Left ventricle myocardium inferior (tissue), 1 donor: ENCODE data around the gene FAM20B. TPM values are rescaled to one million over a fixed set of nuclear protein-coding genes. Genes with fewer than 3 reads are reported as not detected.

Experiments used
- DNase-seq: peaks from one replicate; pipeline ENCODE4 v3.0.0-alpha.2; 2020
- H3K27ac ChIP-seq: fragments of 200-600 bp; replicated peaks from 2 replicates; pipeline ENCODE4 v1.8.0; 2021
- H3K27me3 ChIP-seq: fragments of 200-600 bp; 2 replicates; pipeline ENCODE4 v1.8.0; 2021; ENCODE audit warnings: low read depth
- H3K36me3 ChIP-seq: fragments of 200-600 bp; 2 replicates; pipeline ENCODE4 v1.8.0; 2021
- H3K4me1 ChIP-seq: fragments of 200-600 bp; 2 replicates; pipeline ENCODE4 v1.8.0; 2021
- H3K4me3 ChIP-seq: fragments of 200-600 bp; 2 replicates; pipeline ENCODE4 v1.8.0; 2021; ENCODE audit warnings: mild to moderate bottlenecking, moderate library complexity
- H3K9me3 ChIP-seq: fragments of 200-600 bp; replicated peaks from 2 replicates; pipeline ENCODE4 v1.8.0; 2021
- intact Hi-C: fragments of 100-400 bp; cut with micrococcal nuclease; formaldehyde crosslinking; loops from one replicate; pipeline ENCODE4 v1.11.0; 2022
- total RNA-seq: library from RNA; stranded (reverse); fragmentation: NEBNext Ultra II Directional; extraction: Animal tissue kit (Norgen Biotek cat#: 25700); gene quantifications from one replicate; pipeline ENCODE4 v1.2.1, GENCODE V29; 2021
- TF ChIP-seq, protein P1 (sequence below): fragments of 200-600 bp; IDR thresholded peaks from 2 replicates; pipeline ENCODE4 v1.8.0; 2021; ENCODE audit warnings: antibody characterized with exemption, mild to moderate bottlenecking, borderline replicate concordance
- donor health status: DM: no; HTN: yes; CAD: no; lungs with severe emphysema.

Gene FAM20B
- total RNA-seq, 1 donor from 2014 or later, result 53.8 TPM

DNA sequence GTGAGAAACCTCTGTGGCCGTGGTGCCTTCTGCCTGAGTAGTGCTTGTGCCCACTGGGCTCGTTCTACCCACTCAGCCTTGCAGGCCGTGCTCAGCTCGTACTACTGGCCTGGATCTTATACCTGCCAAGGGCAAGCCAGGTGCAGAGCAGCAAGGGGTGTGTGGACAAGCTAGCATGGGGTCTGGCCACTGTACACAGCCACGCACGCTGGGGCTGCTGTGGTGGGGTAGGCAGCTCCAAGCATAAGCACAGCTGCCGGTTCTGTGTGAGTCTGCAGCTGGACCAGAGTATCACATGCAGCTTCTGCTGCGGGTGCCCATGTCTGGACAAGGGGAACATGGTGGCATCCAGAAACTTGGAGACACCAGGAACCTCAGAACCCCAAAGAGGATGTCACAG, 16.4 kb downstream of the FAM20B start:
- no peaks in the 10 kb centered on the region for H3K27me3 ChIP-seq
- H3K9me3 ChIP-seq, result no peaks in the 10 kb centered on the region
- H3K4me1 ChIP-seq, result peaks cover 27% of the 10 kb centered on the region
- no peak overlapping the region for H3K4me3 ChIP-seq
- intact Hi-C loops, result no loop called here
- peaks cover 9% of the 10 kb centered on the region for H3K36me3 ChIP-seq
- TF ChIP-seq, protein P1, sequence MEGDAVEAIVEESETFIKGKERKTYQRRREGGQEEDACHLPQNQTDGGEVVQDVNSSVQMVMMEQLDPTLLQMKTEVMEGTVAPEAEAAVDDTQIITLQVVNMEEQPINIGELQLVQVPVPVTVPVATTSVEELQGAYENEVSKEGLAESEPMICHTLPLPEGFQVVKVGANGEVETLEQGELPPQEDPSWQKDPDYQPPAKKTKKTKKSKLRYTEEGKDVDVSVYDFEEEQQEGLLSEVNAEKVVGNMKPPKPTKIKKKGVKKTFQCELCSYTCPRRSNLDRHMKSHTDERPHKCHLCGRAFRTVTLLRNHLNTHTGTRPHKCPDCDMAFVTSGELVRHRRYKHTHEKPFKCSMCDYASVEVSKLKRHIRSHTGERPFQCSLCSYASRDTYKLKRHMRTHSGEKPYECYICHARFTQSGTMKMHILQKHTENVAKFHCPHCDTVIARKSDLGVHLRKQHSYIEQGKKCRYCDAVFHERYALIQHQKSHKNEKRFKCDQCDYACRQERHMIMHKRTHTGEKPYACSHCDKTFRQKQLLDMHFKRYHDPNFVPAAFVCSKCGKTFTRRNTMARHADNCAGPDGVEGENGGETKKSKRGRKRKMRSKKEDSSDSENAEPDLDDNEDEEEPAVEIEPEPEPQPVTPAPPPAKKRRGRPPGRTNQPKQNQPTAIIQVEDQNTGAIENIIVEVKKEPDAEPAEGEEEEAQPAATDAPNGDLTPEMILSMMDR, result no peak
- H3K27ac ChIP-seq, result no peak overlapping the region
- no peak for DNase-seq

DNA sequence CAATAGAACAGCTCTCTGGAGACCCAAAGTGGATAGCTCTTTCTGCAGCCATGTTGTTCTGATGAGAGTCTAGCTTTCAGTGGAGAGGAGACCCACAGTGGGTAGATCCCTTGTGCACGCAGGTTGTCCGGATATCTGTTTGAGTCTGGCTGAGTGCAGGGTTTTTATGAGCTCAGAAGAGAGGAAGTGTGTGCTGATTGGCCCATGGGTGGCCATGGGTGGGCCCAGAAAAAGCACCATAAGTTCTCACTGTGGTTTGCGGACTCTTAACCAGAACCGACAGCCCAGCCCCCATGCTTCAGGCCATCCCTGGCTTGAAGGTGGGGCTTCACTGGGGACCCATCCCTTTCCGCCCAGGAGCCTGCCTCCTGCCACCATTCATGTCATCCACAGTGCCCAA, 17.0 kb downstream of the FAM20B start:
- Histone ChIP-seq H3K4me3 (no peak overlapping the region), H3K4me1 (peaks cover 31% of the 10 kb centered on the region), H3K27me3 (no peaks in the 10 kb centered on the region), H3K9me3 (no peaks in the 10 kb centered on the region), H3K27ac (no peak overlapping the region), H3K36me3 (peaks cover 9% of the 10 kb centered on the region)
- TF ChIP-seq, protein P1, result no peak
- DNase-seq, result no peak
- intact Hi-C loops, result no loop called here

DNA sequence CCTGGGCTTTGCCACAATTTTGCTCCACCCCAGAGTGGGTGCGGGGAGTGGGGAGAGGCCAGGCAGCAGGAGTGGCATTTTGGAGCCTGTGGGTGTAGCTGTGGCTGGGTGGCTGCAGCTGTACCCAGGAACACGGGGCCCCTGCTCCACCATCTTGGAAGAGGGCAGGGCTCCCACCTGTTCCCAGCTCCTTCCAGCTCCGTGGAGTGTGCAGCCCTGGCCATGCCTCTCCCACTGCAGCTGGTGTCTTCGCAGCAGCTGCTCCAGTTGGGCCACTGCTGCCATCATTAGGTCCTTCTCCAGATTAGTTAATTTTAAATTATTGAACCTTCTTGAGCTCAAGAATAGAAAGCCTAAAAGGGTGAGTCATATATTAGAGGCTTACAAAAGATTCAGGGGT, 17.6 kb downstream of the FAM20B start:
- no peak overlapping the region for H3K4me3 ChIP-seq
- H3K36me3 ChIP-seq, result peaks cover 9% of the 10 kb centered on the region
- intact Hi-C loops, result no loop called here
- H3K4me1 ChIP-seq, result peaks cover 31% of the 10 kb centered on the region
- H3K9me3 ChIP-seq, result no peaks in the 10 kb centered on the region
- H3K27me3 ChIP-seq, result no peaks in the 10 kb centered on the region
- H3K27ac ChIP-seq, result no peak overlapping the region
- TF ChIP-seq, protein P1, result no peak
- no peak for DNase-seq

GRCh38 chr1:179043907-179044306, 18.2 kb downstream of the FAM20B start:
- peaks cover 9% of the 10 kb centered on the region for H3K36me3 ChIP-seq
- H3K27me3 ChIP-seq, result no peaks in the 10 kb centered on the region
- H3K27ac ChIP-seq, result no peak overlapping the region
- H3K4me1 ChIP-seq, result peaks cover 28% of the 10 kb centered on the region
- H3K4me3 ChIP-seq, result no peak overlapping the region
- TF ChIP-seq, protein P1, result no peak
- no peaks in the 10 kb centered on the region for H3K9me3 ChIP-seq
- intact Hi-C loops, result no loop called here
- DNase-seq, result no peak

- Histone ChIP-seq H3K36me3 (peaks cover 14% of the 10 kb centered on the region), H3K4me1 (peaks cover 18% of the 10 kb centered on the region), H3K27ac (peak overlapping the region; percentile 39), H3K27me3 (no peaks in the 10 kb centered on the region), H3K9me3 (no peaks in the 10 kb centered on the region), H3K4me3 (no peak overlapping the region)
- DNase-seq, result no peak
- intact Hi-C loops, result no loop called here
- TF ChIP-seq, protein P1, result no peak
These were observed 21.3 kb downstream of the FAM20B start for GRCh38 chr1:179046808-179047635.
